Activated T-helper 1 cell treated with anti-CD3 and anti-CD28 coated beads, Interleukin-12 subunit alpha, Interleukin-12 subunit beta, Interleukin-2, Interleukin-4 antibody, amounts not matched to agents 30 ng/mL and 10 ng/mL and 1 ng/mL, durations not matched to agents 14 hours and 24 hours and 36 hours (primary cell): ENCODE results near the gene OSBPL1A. TPM values are rescaled to one million over a fixed set of nuclear protein-coding genes. Genes with fewer than 3 reads are reported as not detected.

ENCODE experiments used
- DNase-seq: peaks from one replicate; pipeline ENCODE4 v3.0.0; 2021; ENCODE audit warnings: low spot score
- H3K27ac Mint-ChIP-seq: one replicate; pipeline ENCODE4 v1.8.0; 2021; ENCODE audit warnings: mild to moderate bottlenecking, mixed read lengths
- H3K27me3 Mint-ChIP-seq: one replicate; pipeline ENCODE4 v1.8.0; 2022; ENCODE audit warnings: mild to moderate bottlenecking, moderate library complexity, mixed read lengths; ENCODE audit not compliant: insufficient read depth
- H3K36me3 Mint-ChIP-seq: one replicate; pipeline ENCODE4 v1.8.0; 2021; ENCODE audit warnings: low read depth, mixed read lengths
- H3K4me1 Mint-ChIP-seq: one replicate; pipeline ENCODE4 v1.8.0; 2021; ENCODE audit warnings: low read depth, mixed read lengths
- H3K4me3 Mint-ChIP-seq: one replicate; pipeline ENCODE4 v1.8.0; 2021; ENCODE audit warnings: mild to moderate bottlenecking, moderate library complexity, mixed read lengths
- H3K9me3 Mint-ChIP-seq: one replicate; pipeline ENCODE4 v1.8.0; 2021; ENCODE audit warnings: mixed read lengths
- intact Hi-C: fragments of 100-400 bp; cut with micrococcal nuclease; formaldehyde crosslinking; loops from one replicate; pipeline ENCODE4 v1.15.1; 2024
- total RNA-seq: library from RNA; stranded (reverse); gene quantifications from 2 replicates; pipeline ENCODE4 v1.2.3, GENCODE V29; 2022

Gene OSBPL1A
- total RNA-seq, 1 donor from 2014 or later = 2.5 TPM

GRCh38 chr18:24317370-24317769 lies 80.3 kb downstream of the OSBPL1A start:
- DNase-seq = no peak
- Mint-ChIP-seq H3K4me3 (no peak overlapping the region), H3K27me3 (peaks cover 2% of the 10 kb centered on the region), H3K27ac (no peak overlapping the region), H3K4me1 (no peaks in the 10 kb centered on the region), H3K36me3 (no peaks in the 10 kb centered on the region), H3K9me3 (no peaks in the 10 kb centered on the region)
- intact Hi-C loops = loop anchor here (5.0 kb wide), 1 partner anchor 95 kb away; no protein-coding TSS in a partner anchor

- intact Hi-C loops = loop anchor here (5.0 kb wide), 1 partner anchor 97 kb away; no protein-coding TSS in a partner anchor
- Mint-ChIP-seq H3K4me3 (no peak overlapping the region), H3K36me3 (no peaks in the 10 kb centered on the region), H3K27me3 (peaks cover 2% of the 10 kb centered on the region), H3K4me1 (no peaks in the 10 kb centered on the region), H3K27ac (no peak overlapping the region), H3K9me3 (no peaks in the 10 kb centered on the region)
- no peak for DNase-seq
Observed at GRCh38 chr18:24315170-24315569, 82.5 kb downstream of the OSBPL1A start.

GRCh38 chr18:24306201-24306600 lies 91.4 kb downstream of the OSBPL1A start:
- no peak for DNase-seq
- Mint-ChIP-seq H3K27me3 (no peaks in the 10 kb centered on the region), H3K4me1 (no peaks in the 10 kb centered on the region), H3K36me3 (no peaks in the 10 kb centered on the region), H3K4me3 (no peak overlapping the region), H3K9me3 (no peaks in the 10 kb centered on the region), H3K27ac (no peak overlapping the region)
- intact Hi-C loops = no loop called here

GRCh38 chr18:24300703-24301102 lies 96.9 kb downstream of the OSBPL1A start:
- Mint-ChIP-seq H3K4me3 (no peak overlapping the region), H3K27ac (no peak overlapping the region), H3K36me3 (no peaks in the 10 kb centered on the region), H3K9me3 (no peaks in the 10 kb centered on the region), H3K4me1 (no peaks in the 10 kb centered on the region), H3K27me3 (peaks cover 5% of the 10 kb centered on the region)
- intact Hi-C loops = no loop called here
- no peak for DNase-seq

GRCh38 chr18:24296276-24296675 lies 101.3 kb downstream of the OSBPL1A start:
- H3K4me1 Mint-ChIP-seq = no peaks in the 10 kb centered on the region
- H3K36me3 Mint-ChIP-seq = no peaks in the 10 kb centered on the region
- peaks cover 14% of the 10 kb centered on the region for H3K27me3 Mint-ChIP-seq

GRCh38 chr18:24293254-24293653 lies 104.4 kb downstream of the OSBPL1A start:
- Mint-ChIP-seq H3K4me1 (no peaks in the 10 kb centered on the region), H3K4me3 (no peak overlapping the region), H3K27ac (no peak overlapping the region), H3K36me3 (no peaks in the 10 kb centered on the region), H3K9me3 (no peaks in the 10 kb centered on the region), H3K27me3 (peaks cover 15% of the 10 kb centered on the region)
- intact Hi-C loops = no loop called here
- no peak for DNase-seq

More at GRCh38 chr18:24296276-24296675, 101.3 kb downstream of the OSBPL1A start:
- DNase-seq = no peak
- Mint-ChIP-seq H3K27ac (no peak overlapping the region), H3K4me3 (no peak overlapping the region), H3K9me3 (no peaks in the 10 kb centered on the region)
- intact Hi-C loops = no loop called here

DNA sequence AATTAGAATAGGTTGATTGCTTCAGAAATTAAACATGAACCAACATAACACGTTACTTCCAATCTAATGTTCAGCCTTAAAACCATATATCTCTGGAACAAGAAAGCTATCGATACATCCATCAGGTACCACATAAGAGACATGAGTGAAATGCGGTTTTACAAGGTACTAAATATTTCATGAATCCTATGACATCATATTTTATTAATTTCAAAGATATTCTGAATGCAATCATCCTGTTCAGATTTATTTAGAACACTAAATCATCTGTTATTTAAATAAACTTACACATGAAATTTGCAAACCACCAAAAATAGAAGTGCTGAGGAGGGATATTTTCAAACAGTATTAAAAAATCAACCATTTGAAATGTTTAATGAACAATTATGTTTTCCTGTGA lies 119.0 kb downstream of the OSBPL1A start:
- intact Hi-C loops = loop anchor here (10.0 kb wide), 1 partner anchor 56 kb away; no protein-coding TSS in a partner anchor
- no peak overlapping the region for H3K27ac Mint-ChIP-seq
- peaks cover 29% of the 10 kb centered on the region for H3K27me3 Mint-ChIP-seq
- H3K36me3 Mint-ChIP-seq = no peaks in the 10 kb centered on the region
- H3K4me1 Mint-ChIP-seq = no peaks in the 10 kb centered on the region
- no peak overlapping the region for H3K4me3 Mint-ChIP-seq
- H3K9me3 Mint-ChIP-seq = no peaks in the 10 kb centered on the region
- DNase-seq = no peak

DNA sequence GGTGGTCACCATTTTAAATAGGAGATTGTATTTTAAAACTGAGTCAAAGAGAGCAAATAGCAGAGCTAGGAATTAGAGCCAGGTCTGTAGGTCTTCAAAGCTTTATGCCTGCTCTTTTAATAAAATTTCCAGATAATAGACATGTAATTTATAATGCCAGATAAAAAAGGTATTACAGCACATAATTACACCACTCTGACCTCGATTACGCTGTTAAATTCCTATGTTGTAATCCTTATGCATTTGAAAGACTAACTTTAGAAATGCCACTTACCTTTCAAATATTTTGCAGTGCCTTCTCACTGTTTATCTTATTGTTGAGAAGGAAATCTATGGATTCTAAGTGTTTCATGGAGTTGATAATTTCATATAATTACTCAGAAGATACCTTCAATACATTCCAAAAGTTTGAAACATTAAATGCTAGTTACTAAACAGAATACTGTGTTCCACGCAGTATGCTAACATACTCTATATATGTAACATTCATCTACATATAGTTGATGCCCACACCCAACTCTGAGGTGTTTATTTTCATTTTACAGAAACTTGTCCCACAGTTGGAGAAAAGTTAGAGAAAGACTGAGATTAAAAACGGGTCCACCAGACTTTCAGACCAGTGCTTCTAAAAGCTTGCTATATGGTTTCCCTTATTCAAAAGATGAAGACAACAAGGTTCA lies 120.0 kb downstream of the OSBPL1A start:
- no peaks in the 10 kb centered on the region for H3K9me3 Mint-ChIP-seq
- no peak overlapping the region for H3K27ac Mint-ChIP-seq
- DNase-seq = no peak
- H3K4me3 Mint-ChIP-seq = no peak overlapping the region
- H3K36me3 Mint-ChIP-seq = no peaks in the 10 kb centered on the region
- intact Hi-C loops = loop anchor here (10.0 kb wide), 1 partner anchor 57 kb away; no protein-coding TSS in a partner anchor
- H3K27me3 Mint-ChIP-seq = peaks cover 32% of the 10 kb centered on the region
- no peaks in the 10 kb centered on the region for H3K4me1 Mint-ChIP-seq

DNA sequence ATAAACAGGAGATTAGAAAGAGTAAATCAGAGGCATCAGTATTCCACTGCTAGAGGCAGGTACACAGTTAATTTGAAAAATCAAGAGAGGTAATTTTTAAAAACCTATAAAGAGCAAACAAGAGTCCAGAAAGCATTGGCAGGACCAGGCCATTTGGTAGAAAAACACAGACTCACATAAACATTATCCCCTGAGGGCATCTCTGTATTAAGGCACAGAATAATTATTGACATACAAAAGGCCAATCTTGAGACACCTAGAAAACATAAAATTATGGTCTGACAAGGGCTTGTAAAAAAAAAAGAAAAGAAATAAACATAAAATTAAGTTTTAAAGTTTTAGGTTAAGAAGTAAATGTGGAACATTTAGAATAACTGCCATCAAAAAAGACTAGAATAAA lies 120.6 kb downstream of the OSBPL1A start:
- H3K4me3 Mint-ChIP-seq = no peak overlapping the region
- H3K27ac Mint-ChIP-seq = no peak overlapping the region
- no peaks in the 10 kb centered on the region for H3K4me1 Mint-ChIP-seq
- no peaks in the 10 kb centered on the region for H3K36me3 Mint-ChIP-seq
- peaks cover 37% of the 10 kb centered on the region for H3K27me3 Mint-ChIP-seq
- DNase-seq = no peak
- H3K9me3 Mint-ChIP-seq = no peaks in the 10 kb centered on the region
- intact Hi-C loops = loop anchor here (10.0 kb wide), 1 partner anchor 58 kb away; no protein-coding TSS in a partner anchor

GRCh38 chr18:24274837-24275236 lies 122.8 kb downstream of the OSBPL1A start:
- Mint-ChIP-seq H3K27ac (no peak overlapping the region), H3K9me3 (no peaks in the 10 kb centered on the region), H3K4me3 (no peak overlapping the region), H3K27me3 (peaks cover 53% of the 10 kb centered on the region), H3K36me3 (no peaks in the 10 kb centered on the region), H3K4me1 (no peaks in the 10 kb centered on the region)
- intact Hi-C loops = loop anchor here (10.0 kb wide), 1 partner anchor 60 kb away; no protein-coding TSS in a partner anchor
- no peak for DNase-seq

- H3K27me3 Mint-ChIP-seq = peaks cover 63% of the 10 kb centered on the region
- DNase-seq = no peak
- H3K4me3 Mint-ChIP-seq = no peak overlapping the region
- H3K9me3 Mint-ChIP-seq = no peaks in the 10 kb centered on the region
- no peaks in the 10 kb centered on the region for H3K4me1 Mint-ChIP-seq
- intact Hi-C loops = loop anchor here (10.0 kb wide), 1 partner anchor 61 kb away; no protein-coding TSS in a partner anchor
- H3K27ac Mint-ChIP-seq = no peak overlapping the region
- no peaks in the 10 kb centered on the region for H3K36me3 Mint-ChIP-seq
Observed at GRCh38 chr18:24273596-24273995, 124.0 kb downstream of the OSBPL1A start.

DNA sequence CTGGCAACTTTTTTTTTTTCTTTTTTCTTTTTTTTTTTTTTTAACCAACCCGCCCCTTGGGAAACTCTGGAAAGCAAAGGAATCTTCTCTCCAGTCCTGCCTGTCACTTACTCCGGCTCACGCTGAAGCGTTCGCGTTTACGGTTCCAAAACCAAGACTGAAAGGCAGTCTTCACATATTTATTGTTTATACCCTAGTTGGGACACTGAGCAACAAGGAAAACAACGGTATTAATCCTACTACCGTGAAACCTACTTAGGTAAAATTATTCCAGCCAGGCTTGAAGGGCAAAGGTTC lies 125.4 kb downstream of the OSBPL1A start:
- H3K4me3 Mint-ChIP-seq = peak overlapping the region; percentile 65
- intact Hi-C loops = loop anchor here (10.0 kb wide), 1 partner anchor 63 kb away; no protein-coding TSS in a partner anchor
- H3K27ac Mint-ChIP-seq = no peak overlapping the region
- no peaks in the 10 kb centered on the region for H3K9me3 Mint-ChIP-seq
- no peaks in the 10 kb centered on the region for H3K4me1 Mint-ChIP-seq
- peaks cover 59% of the 10 kb centered on the region for H3K27me3 Mint-ChIP-seq
- no peak for DNase-seq
- H3K36me3 Mint-ChIP-seq = no peaks in the 10 kb centered on the region

DNA sequence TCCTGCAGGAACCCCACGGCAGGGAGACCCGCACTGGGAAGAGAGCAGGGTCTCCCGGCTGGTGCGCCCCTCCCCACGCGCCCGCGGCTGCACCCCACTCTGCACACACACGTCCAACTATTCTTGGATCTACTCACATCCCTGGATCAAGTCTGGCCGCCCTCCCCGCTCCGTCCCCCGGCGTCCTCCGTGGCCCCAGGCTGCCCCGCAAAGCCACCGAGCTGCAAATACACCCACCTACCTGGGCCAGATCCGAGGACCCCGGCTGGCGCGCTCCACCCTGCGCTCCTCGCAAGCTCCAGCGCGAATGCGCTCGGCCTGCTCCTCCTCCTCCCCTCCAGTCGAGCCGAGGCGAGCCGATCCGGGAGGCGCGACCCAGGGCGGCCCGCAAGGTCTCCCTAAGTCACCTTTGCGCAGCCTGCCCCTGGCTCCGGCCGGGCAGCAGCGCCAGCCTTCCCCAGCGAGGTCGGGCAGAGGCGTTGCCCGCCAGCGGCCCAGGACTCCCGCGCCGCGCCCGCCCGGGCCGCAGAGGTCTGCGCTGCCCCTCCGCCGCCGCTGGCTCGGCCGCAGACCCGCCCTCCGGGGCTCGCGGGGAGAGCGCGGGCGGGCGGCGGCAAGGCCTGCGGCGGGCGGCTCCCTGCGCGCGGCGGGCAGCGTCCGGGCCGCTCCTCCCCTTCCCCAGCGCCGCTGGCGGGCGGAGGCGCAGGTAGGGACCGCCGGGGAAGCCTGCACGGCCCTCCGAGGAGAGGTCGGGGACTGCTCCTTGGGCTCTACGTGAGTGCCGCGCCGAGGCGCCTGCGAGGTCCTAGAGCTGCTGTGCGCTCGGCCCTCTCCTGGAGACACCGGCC lies 126.0 kb downstream of the OSBPL1A start:
- peaks cover 56% of the 10 kb centered on the region for H3K27me3 Mint-ChIP-seq

More for the DNA sequence above, 126.0 kb downstream of the OSBPL1A start:
- DNase-seq = no peak
- Mint-ChIP-seq H3K27ac (no peak overlapping the region), H3K4me3 (no peak overlapping the region), H3K36me3 (no peaks in the 10 kb centered on the region), H3K9me3 (no peaks in the 10 kb centered on the region), H3K4me1 (no peaks in the 10 kb centered on the region)
- intact Hi-C loops = loop anchor here (10.0 kb wide), 1 partner anchor 63 kb away; no protein-coding TSS in a partner anchor
